ENCODE measurements around the gene ZFHX3.

GRCh38 chr16:72923757-72924156 is 124.2 kb downstream of the ZFHX3 start:
- TF ChIP-seq EZH2 (IDR thresholded peaks at IDR 0.05; ENCODE audit: insufficient read depth, poor library complexity, severe bottlenecking) (no peak), EZH2phosphoT487 (IDR thresholded peaks at IDR 0.05; ENCODE audit: insufficient read depth, low read depth) (no peak)

Measured in GM23248 (cell line).